SU-DHL-6 (cell line): ENCODE measurements around the gene KIAA1210.

Experiments
- H2AFZ ChIP-seq: fragments of 200-600 bp; sonication (generic); 2 replicates; pipeline ENCODE4 v1.6.1; 2014; ENCODE audit warnings: low read depth, mild to moderate bottlenecking, moderate library complexity, mixed read lengths, antibody characterized with exemption, low read length; ENCODE audit not compliant: severe bottlenecking
- H3F3A ChIP-seq: fragments of 200-600 bp; shearing (Covaris generic); 2 replicates; pipeline ENCODE4 v1.6.0; 2016; ENCODE audit warnings: antibody characterized with exemption, mild to moderate bottlenecking; ENCODE audit not compliant: insufficient read depth
- H3K27ac ChIP-seq: fragments of 200-600 bp; sonication (generic); 2 replicates; pipeline ENCODE4 v1.5.1; 2016; ENCODE audit warnings: low read depth, mild to moderate bottlenecking, low read length, moderate library complexity, mixed read lengths
- H3K27me3 ChIP-seq: fragments of 200-600 bp; sonication (generic), shearing (Covaris generic); 2 replicates; pipeline ENCODE4 v1.6.0; 2014; ENCODE audit warnings: mild to moderate bottlenecking, low read length
- H3K36me3 ChIP-seq: fragments of 200-600 bp; sonication (generic); 2 replicates; pipeline ENCODE4 v1.6.1; 2014; ENCODE audit warnings: mild to moderate bottlenecking, low read length, mixed read lengths
- H3K4me2 ChIP-seq: fragments of 300-600, 200-600 bp; shearing (Covaris generic), sonication (generic); 2 replicates; pipeline ENCODE4 v1.6.0; 2014; ENCODE audit warnings: low read length, low read depth, mild to moderate bottlenecking; ENCODE audit not compliant: poor library complexity, severe bottlenecking
- H3K4me3 ChIP-seq: fragments of 200-600 bp; sonication (generic); 2 replicates; pipeline ENCODE4 v1.5.1; 2014; ENCODE audit warnings: antibody characterized with exemption, low read length, mild to moderate bottlenecking, mixed read lengths; ENCODE audit not compliant: insufficient read depth, poor library complexity, severe bottlenecking
- H3K79me2 ChIP-seq: fragments of 200-600 bp; sonication (generic); 2 replicates; pipeline ENCODE4 v1.6.1; 2014; ENCODE audit warnings: mild to moderate bottlenecking, low read length, moderate library complexity; ENCODE audit not compliant: insufficient read depth
- H3K9ac ChIP-seq: fragments of 200-600 bp; sonication (generic); 2 replicates; pipeline ENCODE4 v1.7.0; 2014; ENCODE audit warnings: mild to moderate bottlenecking, low read length
- H3K9me2 ChIP-seq: fragments of 200-600 bp; sonication (generic); replicated peaks from 2 replicates; pipeline ENCODE4 v1.6.1; 2014; ENCODE audit warnings: low read length; ENCODE audit not compliant: insufficient read depth
- H3K9me3 ChIP-seq: fragments of 200-600 bp; sonication (generic); 2 replicates; pipeline ENCODE4 v1.6.1; 2014; ENCODE audit warnings: low read length, mixed read lengths; ENCODE audit not compliant: insufficient read depth
- H4K20me1 ChIP-seq: fragments of 200-600 bp; sonication (generic); 2 replicates; pipeline ENCODE4 v1.6.1; 2014; ENCODE audit warnings: low read depth, mild to moderate bottlenecking, antibody characterized with exemption, low read length, moderate library complexity, mixed read lengths
- EZH2phosphoT487 ChIP-seq: fragments of 200-600 bp; sonication (generic), shearing (Covaris generic); conservative IDR thresholded peaks from 2 replicates; pipeline ENCODE4 v1.6.1; 2018; ENCODE audit warnings: mild to moderate bottlenecking, antibody characterized with exemption, low read length, moderate library complexity, mixed read lengths
- TF ChIP-seq, protein P1 (sequence below): fragments of 200-600 bp; sonication (generic); IDR thresholded peaks from one replicate; pipeline ENCODE4 v1.5.1; 2017; ENCODE audit warnings: antibody characterized with exemption, mild to moderate bottlenecking, low read length, moderate library complexity; ENCODE audit not compliant: insufficient read depth, poor library complexity, severe bottlenecking

The KIAA1210 gene

DNA sequence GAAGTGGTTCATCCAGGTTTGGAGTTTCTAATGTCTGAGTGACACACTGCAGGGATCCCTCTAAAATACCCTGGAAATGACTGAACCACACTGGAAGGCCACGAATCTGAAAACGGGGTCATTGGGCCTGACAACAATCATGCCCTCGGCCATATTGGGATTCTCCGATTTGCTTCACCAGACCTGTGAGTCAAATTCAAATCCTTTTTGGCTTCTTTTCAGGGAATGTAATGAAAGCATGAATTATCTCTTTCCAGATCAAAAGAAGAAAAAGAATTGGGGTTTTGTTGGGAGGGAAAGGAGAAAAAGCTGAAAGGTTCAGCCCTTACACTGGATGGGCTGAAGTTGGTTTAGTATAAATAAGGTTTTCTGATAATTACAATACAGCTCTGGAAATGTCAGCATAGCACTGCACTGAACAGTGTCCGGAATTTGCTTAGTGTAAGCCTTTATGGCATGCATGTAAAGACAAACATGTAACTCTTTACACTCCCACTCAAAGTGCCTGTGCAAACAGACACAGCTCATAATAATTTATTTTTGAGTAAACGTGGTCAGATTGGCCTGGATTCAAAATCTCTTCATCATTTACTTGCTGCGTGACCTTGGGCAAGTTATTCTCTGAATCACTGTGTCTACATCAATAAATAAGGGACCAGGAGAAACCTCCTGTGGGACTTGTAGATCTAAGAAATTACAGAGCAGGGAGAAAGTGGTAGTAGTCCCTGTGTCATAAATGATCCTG is 33.4 kb downstream of the KIAA1210 start:
- Histone ChIP-seq H3K36me3 (no peaks in the 10 kb centered on the region), H3K27ac (no peak overlapping the region), H3K9me3 (no peaks in the 10 kb centered on the region), H2AFZ (no peak overlapping the region), H3K4me2 (no peak overlapping the region), H3F3A (no peaks in the 10 kb centered on the region), H3K9ac (no peak overlapping the region), H4K20me1 (no peaks in the 10 kb centered on the region), H3K79me2 (no peaks in the 10 kb centered on the region), H3K9me2 (no peaks in the 10 kb centered on the region), H3K4me3 (no peak overlapping the region), H3K27me3 (no peaks in the 10 kb centered on the region)
- TF ChIP-seq, protein P1, sequence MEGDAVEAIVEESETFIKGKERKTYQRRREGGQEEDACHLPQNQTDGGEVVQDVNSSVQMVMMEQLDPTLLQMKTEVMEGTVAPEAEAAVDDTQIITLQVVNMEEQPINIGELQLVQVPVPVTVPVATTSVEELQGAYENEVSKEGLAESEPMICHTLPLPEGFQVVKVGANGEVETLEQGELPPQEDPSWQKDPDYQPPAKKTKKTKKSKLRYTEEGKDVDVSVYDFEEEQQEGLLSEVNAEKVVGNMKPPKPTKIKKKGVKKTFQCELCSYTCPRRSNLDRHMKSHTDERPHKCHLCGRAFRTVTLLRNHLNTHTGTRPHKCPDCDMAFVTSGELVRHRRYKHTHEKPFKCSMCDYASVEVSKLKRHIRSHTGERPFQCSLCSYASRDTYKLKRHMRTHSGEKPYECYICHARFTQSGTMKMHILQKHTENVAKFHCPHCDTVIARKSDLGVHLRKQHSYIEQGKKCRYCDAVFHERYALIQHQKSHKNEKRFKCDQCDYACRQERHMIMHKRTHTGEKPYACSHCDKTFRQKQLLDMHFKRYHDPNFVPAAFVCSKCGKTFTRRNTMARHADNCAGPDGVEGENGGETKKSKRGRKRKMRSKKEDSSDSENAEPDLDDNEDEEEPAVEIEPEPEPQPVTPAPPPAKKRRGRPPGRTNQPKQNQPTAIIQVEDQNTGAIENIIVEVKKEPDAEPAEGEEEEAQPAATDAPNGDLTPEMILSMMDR, result no peak
- no peak for TF ChIP-seq EZH2phosphoT487

DNA sequence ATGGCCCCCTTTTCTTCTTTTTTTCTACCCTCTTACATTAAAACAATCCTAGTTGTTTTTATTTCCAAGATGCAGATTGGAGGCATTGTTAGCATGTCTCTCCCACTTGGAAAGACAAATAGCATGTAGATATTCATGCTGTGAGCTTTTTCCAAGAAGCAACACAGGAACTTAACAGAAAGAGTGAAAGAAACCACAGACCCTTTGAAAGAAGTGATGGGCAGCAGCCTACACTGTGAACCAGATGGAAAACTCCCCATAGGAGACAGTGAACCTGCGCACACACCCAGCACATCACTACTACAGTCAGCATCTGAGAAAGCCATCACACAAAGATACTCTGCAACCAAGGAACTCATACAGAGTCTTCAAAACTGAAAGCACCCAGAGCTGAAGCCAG is 37.0 kb downstream of the KIAA1210 start:
- no peaks in the 10 kb centered on the region for H4K20me1 ChIP-seq
- H3K4me2 ChIP-seq, result no peak overlapping the region

DNA sequence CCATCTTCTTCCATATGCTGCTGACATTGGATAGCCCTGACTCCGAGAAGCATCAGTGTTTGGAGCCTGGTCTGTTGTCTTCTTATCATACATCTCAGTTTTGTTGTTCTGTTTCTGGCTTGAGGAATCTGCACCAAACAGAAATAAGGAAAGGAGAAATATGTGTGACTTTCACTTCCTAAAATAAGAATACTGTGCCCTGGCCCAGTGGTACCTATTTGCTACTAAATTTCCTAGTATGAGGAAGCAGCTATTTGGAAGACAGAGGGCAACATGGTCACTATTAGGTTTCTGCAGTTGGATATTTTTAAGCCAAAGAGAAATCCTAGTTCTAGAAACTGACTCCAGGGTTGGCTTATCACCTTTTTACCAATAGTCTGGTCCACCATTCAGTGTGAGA is 38.0 kb downstream of the KIAA1210 start:
- H3K9me2 ChIP-seq, result no peaks in the 10 kb centered on the region
- TF ChIP-seq, protein P1, result no peak
- TF ChIP-seq EZH2phosphoT487, result no peak
- no peaks in the 10 kb centered on the region for H3F3A ChIP-seq
- no peak overlapping the region for H3K4me2 ChIP-seq
- H2AFZ ChIP-seq, result no peak overlapping the region
- H3K27ac ChIP-seq, result no peak overlapping the region
- no peaks in the 10 kb centered on the region for H3K36me3 ChIP-seq
- no peaks in the 10 kb centered on the region for H4K20me1 ChIP-seq
- no peaks in the 10 kb centered on the region for H3K27me3 ChIP-seq
- no peaks in the 10 kb centered on the region for H3K79me2 ChIP-seq
- H3K9me3 ChIP-seq, result no peaks in the 10 kb centered on the region
- H3K9ac ChIP-seq, result no peak overlapping the region
- H3K4me3 ChIP-seq, result no peak overlapping the region

More for the DNA sequence above, 37.0 kb downstream of the KIAA1210 start:
- H3K36me3 ChIP-seq, result no peaks in the 10 kb centered on the region
- H3K27me3 ChIP-seq, result no peaks in the 10 kb centered on the region
- no peak overlapping the region for H2AFZ ChIP-seq
- H3K79me2 ChIP-seq, result no peaks in the 10 kb centered on the region
- no peaks in the 10 kb centered on the region for H3K9me3 ChIP-seq
- no peaks in the 10 kb centered on the region for H3K9me2 ChIP-seq
- no peaks in the 10 kb centered on the region for H3F3A ChIP-seq
- H3K27ac ChIP-seq, result no peak overlapping the region
- no peak overlapping the region for H3K9ac ChIP-seq
- no peak overlapping the region for H3K4me3 ChIP-seq
- TF ChIP-seq, protein P1, result no peak
- TF ChIP-seq EZH2phosphoT487, result no peak
